ENCODE results near the gene AREL1. TPM values are rescaled to one million over a fixed set of nuclear protein-coding genes. Genes with fewer than 3 reads are reported as not detected.
A peak's percentile ranks its signal among the peaks of the same experiment; 100 is the strongest.

AREL1 gene
- total RNA-seq, 2 experiments from 2014 or later = 30.6 to 35.9 TPM

GRCh38 chr14:74685921-74686678 is 26.8 kb downstream of the AREL1 start:
- Mint-ChIP-seq H3K27me3 (no peaks in the 10 kb centered on the region), H3K27ac (peak overlapping the region; percentile 75), H3K4me3 (no peak overlapping the region), H3K36me3 (ENCODE audit: low read depth) (peaks cover 89% of the 10 kb centered on the region), H3K4me1 (ENCODE audit: low read depth) (peaks cover 30% of the 10 kb centered on the region), H3K9me3 (no peaks in the 10 kb centered on the region)
- TF ChIP-seq, protein P1, sequence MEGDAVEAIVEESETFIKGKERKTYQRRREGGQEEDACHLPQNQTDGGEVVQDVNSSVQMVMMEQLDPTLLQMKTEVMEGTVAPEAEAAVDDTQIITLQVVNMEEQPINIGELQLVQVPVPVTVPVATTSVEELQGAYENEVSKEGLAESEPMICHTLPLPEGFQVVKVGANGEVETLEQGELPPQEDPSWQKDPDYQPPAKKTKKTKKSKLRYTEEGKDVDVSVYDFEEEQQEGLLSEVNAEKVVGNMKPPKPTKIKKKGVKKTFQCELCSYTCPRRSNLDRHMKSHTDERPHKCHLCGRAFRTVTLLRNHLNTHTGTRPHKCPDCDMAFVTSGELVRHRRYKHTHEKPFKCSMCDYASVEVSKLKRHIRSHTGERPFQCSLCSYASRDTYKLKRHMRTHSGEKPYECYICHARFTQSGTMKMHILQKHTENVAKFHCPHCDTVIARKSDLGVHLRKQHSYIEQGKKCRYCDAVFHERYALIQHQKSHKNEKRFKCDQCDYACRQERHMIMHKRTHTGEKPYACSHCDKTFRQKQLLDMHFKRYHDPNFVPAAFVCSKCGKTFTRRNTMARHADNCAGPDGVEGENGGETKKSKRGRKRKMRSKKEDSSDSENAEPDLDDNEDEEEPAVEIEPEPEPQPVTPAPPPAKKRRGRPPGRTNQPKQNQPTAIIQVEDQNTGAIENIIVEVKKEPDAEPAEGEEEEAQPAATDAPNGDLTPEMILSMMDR (IDR thresholded peaks at IDR 0.05) = no peak
- no peak for DNase-seq
- ChIA-PET CTCF (interaction anchor here (1.0 kb wide), 1 partner anchor 73 kb away, joined by 3 read pairs; no protein-coding TSS in a partner anchor), POLR2A (interaction anchor here (0.6 kb wide), 1 partner anchor 42 kb away, joined by 3 read pairs; no protein-coding TSS in a partner anchor)
- no peaks in the 10 kb centered on the region for H3K27me3 ChIP-seq (ENCODE audit: control insufficient read depth in 1 of 2, insufficient read depth in 2 of 2, low read length in 2 of 2)
- H3K4me1 ChIP-seq (ENCODE audit: insufficient read depth, low read length) = peaks cover 6% of the 10 kb centered on the region
- no peak for ATAC-seq (ENCODE audit: poor library complexity)
- peaks cover 72% of the 10 kb centered on the region for H3K36me3 ChIP-seq (ENCODE audit: insufficient read depth, low read length)
- H3K9me3 ChIP-seq (ENCODE audit: control insufficient read depth in 1 of 2, insufficient read depth in 1 of 2, low read length in 2 of 2) = no peaks in the 10 kb centered on the region
- H3K27ac ChIP-seq (ENCODE audit: low read depth in 1 of 2, low read length in 2 of 2) = no peak overlapping the region
- H3K4me3 ChIP-seq (ENCODE audit: low read length) = no peak overlapping the region
- intact Hi-C loops (cut with DNase I, micrococcal nuclease) = no loop called here

DNA sequence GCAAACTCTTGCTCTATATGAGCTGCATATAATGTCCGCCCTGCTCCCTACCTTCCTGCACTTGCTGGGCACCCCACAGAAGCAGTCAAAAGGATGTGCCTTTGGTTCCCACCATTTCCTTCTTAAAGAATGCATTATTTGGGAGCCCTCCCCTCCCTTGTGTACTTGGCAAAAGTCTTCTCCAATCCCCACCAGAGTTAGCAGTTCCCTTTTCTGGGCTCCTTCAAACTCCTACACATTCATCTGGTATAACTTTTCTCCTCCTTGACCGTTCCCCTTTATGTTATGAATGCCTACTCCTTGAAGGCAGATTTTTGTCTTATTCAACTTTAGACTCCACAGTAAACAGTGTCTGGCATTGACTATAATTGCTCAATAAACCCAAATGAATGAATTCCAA is 27.8 kb downstream of the AREL1 start:
- Histone ChIP-seq H3K4me3 (ENCODE audit: low read length) (no peak overlapping the region), H3K36me3 (ENCODE audit: insufficient read depth, low read length) (peaks cover 62% of the 10 kb centered on the region), H3K9me3 (ENCODE audit: control insufficient read depth in 1 of 2, insufficient read depth in 1 of 2, low read length in 2 of 2) (no peaks in the 10 kb centered on the region), H3K4me1 (ENCODE audit: insufficient read depth, low read length) (peaks cover 6% of the 10 kb centered on the region), H3K27ac (ENCODE audit: low read depth in 1 of 2, low read length in 2 of 2) (no peak overlapping the region), H3K27me3 (ENCODE audit: control insufficient read depth in 1 of 2, insufficient read depth in 2 of 2, low read length in 2 of 2) (no peaks in the 10 kb centered on the region)
- Mint-ChIP-seq H3K36me3 (ENCODE audit: low read depth) (peaks cover 88% of the 10 kb centered on the region), H3K4me3 (no peak overlapping the region), H3K27ac (peak overlapping the region; percentile 75), H3K9me3 (no peaks in the 10 kb centered on the region), H3K27me3 (no peaks in the 10 kb centered on the region), H3K4me1 (ENCODE audit: low read depth) (peaks cover 30% of the 10 kb centered on the region)
- POLR2A ChIA-PET = interaction anchor here (0.6 to 1.3 kb wide), 3 partner anchors 28 to 109 kb away, joined by 3 read pairs; partner anchors contain the start of genes AREL1, FCF1 and YLPM1
- intact Hi-C loops (cut with DNase I, micrococcal nuclease) = no loop called here
- TF ChIP-seq, protein P1 (IDR thresholded peaks at IDR 0.05) = no peak
- CTCF ChIA-PET = no interaction called here
- ATAC-seq (ENCODE audit: poor library complexity) (no peak), DNase-seq (no peak)

- Histone ChIP-seq H3K4me1 (ENCODE audit: insufficient read depth, low read length) (peaks cover 6% of the 10 kb centered on the region), H3K27ac (ENCODE audit: low read depth in 1 of 2, low read length in 2 of 2) (no peak overlapping the region), H3K4me3 (ENCODE audit: low read length) (no peak overlapping the region), H3K36me3 (ENCODE audit: insufficient read depth, low read length) (peaks cover 57% of the 10 kb centered on the region), H3K27me3 (ENCODE audit: control insufficient read depth in 1 of 2, insufficient read depth in 2 of 2, low read length in 2 of 2) (no peaks in the 10 kb centered on the region), H3K9me3 (ENCODE audit: control insufficient read depth in 1 of 2, insufficient read depth in 1 of 2, low read length in 2 of 2) (no peaks in the 10 kb centered on the region)
- DNase-seq (peak in 4 of 14 experiments; percentile 8 to 46 (median 34)), ATAC-seq (ENCODE audit: poor library complexity) (peak; percentile 43)
- H3K9me3 Mint-ChIP-seq = no peaks in the 10 kb centered on the region
- peak overlapping the region; percentile 75 for H3K27ac Mint-ChIP-seq
- no peaks in the 10 kb centered on the region for H3K27me3 Mint-ChIP-seq
- TF ChIP-seq, protein P1 (IDR thresholded peaks at IDR 0.05) = no peak
- CTCF ChIA-PET = no interaction called here
- peaks cover 92% of the 10 kb centered on the region for H3K36me3 Mint-ChIP-seq (ENCODE audit: low read depth)
- H3K4me1 Mint-ChIP-seq (ENCODE audit: low read depth) = peaks cover 30% of the 10 kb centered on the region
- POLR2A ChIA-PET = interaction anchor here (1.0 to 1.3 kb wide), 2 partner anchors 28 to 79 kb away, joined by 3 read pairs; partner anchors contain the start of genes AREL1, FCF1 and YLPM1
- no peak overlapping the region for H3K4me3 Mint-ChIP-seq
- intact Hi-C loops (cut with DNase I, micrococcal nuclease) = no loop called here
These were observed 28.4 kb downstream of the AREL1 start for GRCh38 chr14:74684434-74684833.

Measured in CD4-positive, alpha-beta T cell (primary cell).